HFF-Myc (cell line): ENCODE data around the gene STARD3NL.

ENCODE experiments used
- DNase-seq: peaks from one replicate; pipeline ENCODE4 v3.0.0-alpha.2; 2011; ENCODE audit warnings: low read depth; ENCODE audit errors: extremely low read depth
- H3K4me3 ChIP-seq: replicated peaks from 2 replicates; pipeline ENCODE4 v1.5.1; 2011; ENCODE audit warnings: low read depth, mild to moderate bottlenecking, control low read depth, low read length
- TF ChIP-seq, protein P1 (sequence below): IDR thresholded peaks from 2 replicates; pipeline ENCODE4 v1.5.1; 2012; ENCODE audit warnings: mild to moderate bottlenecking, low read depth, low read length, control low read depth; ENCODE audit errors: missing control alignments

The STARD3NL gene

DNA sequence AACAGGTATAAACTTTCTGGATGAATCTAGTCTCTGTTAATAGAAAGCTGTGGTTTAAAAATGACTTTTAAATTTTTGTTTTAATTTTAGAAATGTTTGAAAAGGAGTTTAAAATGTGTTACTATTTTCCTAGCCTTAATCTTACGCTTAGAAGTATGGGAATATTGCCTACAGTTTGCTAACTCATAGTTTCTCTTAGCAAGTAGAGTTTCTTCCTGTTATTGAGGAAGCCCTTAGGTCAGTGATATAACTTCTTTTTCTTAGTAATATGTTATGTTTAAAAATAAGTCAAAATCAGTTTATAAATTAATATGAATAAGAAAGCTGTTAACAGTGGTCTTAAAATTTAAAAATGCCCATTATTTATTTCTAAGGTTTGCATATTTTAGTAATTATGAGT, 3.1 kb downstream of the STARD3NL start:
- no peak overlapping the region for H3K4me3 ChIP-seq
- TF ChIP-seq, protein P1, sequence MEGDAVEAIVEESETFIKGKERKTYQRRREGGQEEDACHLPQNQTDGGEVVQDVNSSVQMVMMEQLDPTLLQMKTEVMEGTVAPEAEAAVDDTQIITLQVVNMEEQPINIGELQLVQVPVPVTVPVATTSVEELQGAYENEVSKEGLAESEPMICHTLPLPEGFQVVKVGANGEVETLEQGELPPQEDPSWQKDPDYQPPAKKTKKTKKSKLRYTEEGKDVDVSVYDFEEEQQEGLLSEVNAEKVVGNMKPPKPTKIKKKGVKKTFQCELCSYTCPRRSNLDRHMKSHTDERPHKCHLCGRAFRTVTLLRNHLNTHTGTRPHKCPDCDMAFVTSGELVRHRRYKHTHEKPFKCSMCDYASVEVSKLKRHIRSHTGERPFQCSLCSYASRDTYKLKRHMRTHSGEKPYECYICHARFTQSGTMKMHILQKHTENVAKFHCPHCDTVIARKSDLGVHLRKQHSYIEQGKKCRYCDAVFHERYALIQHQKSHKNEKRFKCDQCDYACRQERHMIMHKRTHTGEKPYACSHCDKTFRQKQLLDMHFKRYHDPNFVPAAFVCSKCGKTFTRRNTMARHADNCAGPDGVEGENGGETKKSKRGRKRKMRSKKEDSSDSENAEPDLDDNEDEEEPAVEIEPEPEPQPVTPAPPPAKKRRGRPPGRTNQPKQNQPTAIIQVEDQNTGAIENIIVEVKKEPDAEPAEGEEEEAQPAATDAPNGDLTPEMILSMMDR = no peak
- DNase-seq = no peak

DNA sequence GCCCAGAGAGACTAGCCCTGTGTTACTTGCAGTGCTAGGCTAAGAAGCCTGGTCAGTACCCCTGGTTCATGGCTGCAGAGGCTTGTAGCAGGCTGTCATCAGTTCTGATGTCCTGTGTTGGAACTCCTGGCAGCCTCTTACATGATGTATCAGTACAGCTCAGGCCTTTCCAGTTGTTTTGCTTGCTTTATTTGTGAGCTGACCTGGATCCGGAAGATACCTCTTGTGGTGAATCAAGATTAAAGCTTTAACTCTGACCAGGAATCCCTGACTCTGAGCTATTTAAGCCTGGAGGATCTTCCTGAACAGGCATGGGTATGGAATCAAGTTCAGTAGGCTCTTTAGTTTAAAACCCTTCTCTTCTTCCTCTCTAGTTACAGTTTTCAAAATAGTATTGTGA, 4.4 kb downstream of the STARD3NL start:
- TF ChIP-seq, protein P1 = no peak
- no peak overlapping the region for H3K4me3 ChIP-seq
- DNase-seq = no peak

DNA sequence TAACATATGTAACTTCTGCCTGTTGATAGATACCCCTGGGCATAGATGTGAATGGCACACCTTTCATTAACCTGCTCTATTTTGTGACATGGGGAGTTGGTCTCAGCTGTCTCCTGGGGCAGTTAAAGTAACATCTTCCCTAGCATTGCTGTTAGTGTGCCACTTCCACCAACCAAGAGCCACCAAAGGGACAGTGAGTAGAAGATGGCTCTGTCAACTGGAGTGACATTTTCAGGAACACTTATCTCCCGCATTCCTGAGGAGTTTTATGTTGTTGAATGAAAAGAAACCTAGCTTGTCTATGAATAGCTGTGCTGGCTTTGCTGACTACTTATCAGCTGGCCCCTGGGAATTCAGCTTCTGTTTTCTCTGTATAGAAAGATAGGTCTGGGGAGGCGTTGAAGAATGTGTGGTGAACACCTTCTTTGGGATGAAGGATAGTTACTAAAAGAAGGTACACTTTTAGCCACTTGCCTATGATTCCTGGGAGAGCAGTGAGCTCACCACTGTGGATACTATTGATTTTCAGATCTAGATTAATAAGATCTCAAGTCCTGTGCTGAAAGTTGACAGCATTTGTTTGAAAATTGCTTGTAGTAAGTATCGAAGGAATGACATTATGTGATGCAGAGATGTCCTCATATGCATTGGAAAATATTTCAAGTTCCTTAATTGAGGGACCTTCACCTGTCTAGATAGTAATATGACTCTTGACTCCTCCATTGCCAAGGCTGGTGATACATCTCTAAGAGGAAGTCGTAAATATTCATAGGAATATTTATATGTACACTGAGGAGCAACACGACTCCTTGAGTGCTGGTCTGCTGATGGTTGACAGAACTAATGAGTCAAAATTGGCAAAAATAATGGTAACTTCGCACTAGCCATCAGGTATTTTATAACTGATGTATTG, 7.6 kb downstream of the STARD3NL start:
- DNase-seq = no peak
- H3K4me3 ChIP-seq = no peak overlapping the region
- TF ChIP-seq, protein P1 = no peak

DNA sequence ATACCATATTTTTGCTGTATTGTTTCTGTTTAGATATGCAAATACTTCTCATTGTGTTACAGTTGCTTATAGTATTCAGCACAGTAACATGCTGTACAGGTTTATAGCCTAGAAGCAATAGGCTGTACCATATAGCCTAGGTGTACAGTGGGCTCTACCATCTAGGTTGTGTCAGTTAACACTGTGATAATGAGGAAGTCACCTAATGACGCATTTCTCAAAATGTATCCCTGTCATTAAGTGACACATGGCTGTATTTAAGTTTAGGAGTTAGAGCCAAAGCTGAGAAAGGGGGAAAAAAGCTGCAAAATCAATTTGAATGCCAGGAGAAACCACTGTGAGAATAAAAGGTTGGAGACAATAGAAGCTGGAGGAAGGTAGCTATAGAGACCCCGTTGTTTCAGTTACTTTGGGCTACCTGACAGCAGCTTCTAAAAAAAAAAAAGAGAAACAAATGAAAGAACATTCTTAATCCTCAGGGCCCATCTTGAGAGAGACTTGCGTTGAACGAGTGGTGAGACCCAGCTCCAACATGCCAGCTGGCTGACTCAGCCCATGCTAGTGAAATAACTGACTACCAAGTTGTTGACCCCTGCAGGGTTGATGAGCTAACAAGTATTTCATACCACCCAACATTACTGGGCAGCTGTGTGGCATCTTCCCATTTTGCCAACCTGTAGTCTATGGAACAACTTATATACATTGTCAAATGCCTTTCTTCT, 8.7 kb downstream of the STARD3NL start:
- no peak for DNase-seq
- no peak overlapping the region for H3K4me3 ChIP-seq
- TF ChIP-seq, protein P1 = no peak

DNA sequence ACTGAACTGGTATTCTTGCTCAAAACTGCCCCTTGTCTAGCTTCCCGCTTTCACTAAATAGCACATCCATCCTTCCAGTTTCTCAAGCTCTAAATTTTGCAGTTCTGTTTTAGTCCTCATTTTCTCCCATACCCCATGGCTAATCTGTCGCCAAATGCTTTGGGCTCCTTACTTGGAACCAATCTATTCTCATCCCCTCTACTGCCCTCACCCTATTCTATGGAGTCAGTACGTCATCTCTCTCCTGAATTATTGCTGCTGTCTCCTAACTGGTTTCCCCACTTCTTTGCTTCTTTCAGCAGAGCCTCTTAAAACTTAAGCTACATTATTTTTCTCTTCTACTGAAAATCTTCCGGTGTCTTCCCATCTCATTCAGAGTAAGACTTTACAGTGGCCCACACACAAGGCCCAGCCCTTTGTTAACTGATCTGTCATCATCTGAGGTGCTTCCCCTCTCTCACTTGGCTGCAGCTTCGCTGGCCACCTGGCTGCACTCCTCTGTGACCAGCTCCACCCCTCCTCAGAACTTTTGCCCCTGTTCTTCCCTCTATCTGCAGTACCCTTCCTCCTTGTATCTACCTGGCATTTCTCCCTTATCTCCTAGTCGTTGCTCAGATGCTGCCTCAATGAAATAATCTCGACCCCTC, 9.9 kb downstream of the STARD3NL start:
- H3K4me3 ChIP-seq = no peak overlapping the region
- no peak for DNase-seq
- TF ChIP-seq, protein P1 = no peak

DNA sequence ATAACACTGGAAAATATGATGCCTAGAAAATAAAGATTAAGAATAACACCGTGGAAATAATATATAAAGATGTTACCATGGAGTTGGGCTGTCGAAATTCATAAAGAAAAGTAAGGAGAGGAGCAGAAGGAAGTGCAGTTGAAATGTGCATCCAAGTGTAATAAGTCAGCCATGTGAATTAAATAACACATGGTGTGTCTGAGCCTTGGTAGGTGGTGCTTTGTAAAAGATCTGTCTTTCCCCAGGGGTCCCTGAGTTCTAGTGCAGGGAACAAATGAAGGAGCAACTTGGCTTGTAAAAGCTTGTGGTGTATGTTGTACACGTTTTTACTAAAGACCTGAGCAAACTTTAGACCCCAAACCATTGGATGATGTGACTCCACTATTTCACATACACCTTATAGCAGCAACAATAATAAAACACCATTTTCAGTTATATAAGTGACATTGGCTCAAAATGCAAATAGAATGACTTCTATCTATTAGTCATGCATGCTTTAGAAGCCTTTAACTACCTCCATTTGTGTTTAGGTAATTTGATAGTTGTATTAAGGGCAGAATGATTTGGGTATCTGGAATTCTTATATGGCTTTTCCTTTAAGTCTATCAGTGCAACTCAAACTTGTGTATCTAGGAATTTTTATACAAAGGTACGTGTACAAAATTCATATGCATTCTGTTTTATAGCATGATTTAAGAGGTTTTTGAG, 11.3 kb downstream of the STARD3NL start:
- DNase-seq = no peak

More for the DNA sequence above, 11.3 kb downstream of the STARD3NL start:
- TF ChIP-seq, protein P1 = no peak
- no peak overlapping the region for H3K4me3 ChIP-seq
